Hepatic stellate cell (primary cell): Measurements from ENCODE around the gene LPAR2.
"Not testable (repeated sequence)": the region's sequence is repeated elsewhere in the genome, so short reads cannot be mapped to it uniquely, and the experiment has no call there.

ENCODE experiments used
- DNase-seq: peaks from one replicate; pipeline ENCODE4 v3.0.0; 2011; ENCODE audit warnings: low spot score

The LPAR2 gene

DNA sequence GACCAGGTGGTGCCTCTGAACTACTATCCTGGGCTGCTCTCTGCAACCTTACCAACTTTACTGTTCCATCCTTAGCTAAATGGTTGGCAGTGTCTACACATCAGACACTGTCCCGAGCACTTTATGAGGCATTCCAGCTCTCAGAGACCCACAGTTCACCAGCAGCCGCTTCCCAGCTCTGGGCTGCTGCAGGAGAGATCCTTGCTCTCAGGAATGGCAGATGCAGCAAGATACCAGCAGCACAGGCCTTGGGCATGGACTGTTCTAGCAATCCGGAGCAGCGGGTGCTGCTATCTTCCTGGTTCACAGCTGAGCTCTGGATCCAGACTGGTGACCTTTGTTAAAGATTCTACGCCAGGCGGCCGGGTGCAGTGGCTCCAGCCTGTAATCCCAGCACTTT, 3.3 kb upstream of the LPAR2 start:
- DNase-seq, result no peak

DNA sequence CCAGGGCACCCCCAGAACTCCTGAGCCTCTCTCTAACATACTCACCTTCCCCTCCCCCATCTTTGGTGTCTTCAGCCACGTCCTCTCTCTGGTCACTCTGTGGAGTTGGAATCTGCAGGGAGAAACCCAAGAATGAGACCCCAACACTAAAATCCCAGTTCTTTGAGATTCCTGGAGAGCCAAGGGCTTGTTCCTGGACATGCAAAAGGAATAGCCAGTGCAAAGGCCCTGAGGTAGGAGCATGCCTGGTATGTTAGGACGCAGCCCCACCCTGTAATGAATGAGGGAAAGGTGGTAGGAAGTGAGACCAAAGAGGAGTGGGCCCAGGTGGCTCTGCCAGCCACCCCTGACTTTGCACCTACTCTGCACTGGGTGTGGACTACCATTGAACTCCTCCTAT, 2.4 kb upstream of the LPAR2 start:
- no peak for DNase-seq

DNA sequence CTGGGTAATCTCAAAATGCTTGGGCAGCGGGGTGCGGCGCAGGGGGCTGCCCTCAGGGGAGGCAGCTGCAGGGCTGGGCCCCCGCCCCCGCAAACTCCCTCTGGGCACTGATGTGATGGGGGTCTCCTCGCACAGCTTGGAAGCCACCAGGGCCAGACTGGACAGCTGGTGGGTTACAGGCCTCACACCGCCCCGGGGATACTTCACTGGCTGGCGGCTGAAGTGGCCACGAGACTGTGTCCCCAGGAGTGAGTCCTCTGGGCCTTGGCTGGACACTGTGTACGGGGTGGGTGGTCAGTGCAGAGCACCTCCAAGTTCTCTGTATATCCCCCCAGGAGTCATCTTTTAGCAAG, 2.0 kb upstream of the LPAR2 start:
- no peak for DNase-seq

DNA sequence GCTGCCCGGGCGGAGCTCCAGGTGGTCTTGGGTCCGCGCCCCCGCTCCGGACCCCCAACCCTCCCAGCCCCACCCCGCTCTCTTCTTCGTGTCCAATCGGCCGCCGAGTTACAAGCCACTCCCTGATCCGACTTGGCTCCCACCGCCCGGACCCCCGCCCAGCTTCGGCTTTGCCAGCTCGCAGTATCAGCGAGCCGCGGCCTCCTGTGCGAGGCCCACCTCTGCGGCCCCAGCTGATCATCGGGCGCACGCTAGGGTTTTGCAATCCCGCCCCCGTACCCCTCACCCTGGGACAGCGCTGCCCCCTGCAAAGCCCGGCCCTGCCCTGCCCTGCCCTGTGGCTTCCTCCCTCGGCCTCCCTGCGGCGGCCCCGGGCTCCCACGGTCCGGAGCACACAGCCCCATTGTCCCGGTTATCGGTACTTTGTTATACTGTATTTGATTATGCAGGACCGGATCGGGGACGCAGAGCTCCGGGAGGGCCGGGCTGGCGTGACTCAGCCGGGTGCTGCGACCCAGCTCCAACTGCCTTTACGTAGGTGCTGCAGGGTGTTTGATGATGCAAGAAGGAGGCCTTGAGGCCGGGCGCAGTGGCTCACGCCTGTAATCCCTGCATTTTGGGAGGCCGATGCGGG, 598 bp upstream of the LPAR2 start:
- no peak for DNase-seq

DNA sequence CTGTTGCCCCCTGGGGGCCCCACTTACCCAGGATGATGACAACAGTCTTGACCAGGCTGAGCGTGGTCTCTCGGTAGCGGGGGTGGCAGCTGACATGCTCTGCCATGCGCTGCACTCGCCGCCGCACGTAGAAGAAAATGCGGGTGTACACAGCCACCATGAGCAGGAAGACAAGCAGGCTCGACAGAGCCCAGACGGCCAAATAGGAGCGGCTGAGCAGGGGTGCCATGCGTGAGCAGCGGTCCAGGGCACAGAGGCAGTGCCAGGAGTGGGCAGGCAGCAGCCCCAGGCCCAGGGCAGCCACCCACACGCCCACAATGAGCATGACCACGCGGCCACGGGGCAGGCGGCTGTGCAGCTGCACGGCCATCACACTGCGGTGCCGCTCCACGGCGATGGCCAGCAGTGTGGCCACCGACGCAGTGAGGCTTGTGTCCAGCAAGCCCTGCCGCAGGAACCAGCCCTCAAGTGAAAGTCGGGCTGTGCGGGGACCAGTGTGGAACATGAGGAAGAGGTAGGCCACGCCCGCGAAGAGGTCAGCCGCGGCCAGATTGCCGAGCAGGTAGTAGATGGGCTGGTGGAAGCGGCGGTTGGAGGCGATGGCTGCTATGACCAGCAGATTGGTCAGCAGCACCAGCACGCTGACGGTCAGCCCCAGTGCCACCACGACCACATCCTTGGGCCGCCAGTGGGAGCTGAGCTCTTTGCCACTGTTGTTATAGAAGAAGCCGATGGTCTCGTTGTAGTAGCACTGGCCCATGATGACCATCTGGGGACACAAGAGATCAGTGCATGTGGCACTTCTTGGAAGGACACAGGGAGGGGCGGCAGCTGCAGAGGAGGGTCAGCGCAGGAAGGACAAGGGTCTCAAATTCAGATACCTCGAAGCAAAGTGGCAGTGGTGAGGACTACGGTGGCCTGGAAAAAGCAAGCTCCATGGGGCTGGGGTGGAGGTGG, 1.2 kb downstream of the LPAR2 start:
- no peak for DNase-seq

DNA sequence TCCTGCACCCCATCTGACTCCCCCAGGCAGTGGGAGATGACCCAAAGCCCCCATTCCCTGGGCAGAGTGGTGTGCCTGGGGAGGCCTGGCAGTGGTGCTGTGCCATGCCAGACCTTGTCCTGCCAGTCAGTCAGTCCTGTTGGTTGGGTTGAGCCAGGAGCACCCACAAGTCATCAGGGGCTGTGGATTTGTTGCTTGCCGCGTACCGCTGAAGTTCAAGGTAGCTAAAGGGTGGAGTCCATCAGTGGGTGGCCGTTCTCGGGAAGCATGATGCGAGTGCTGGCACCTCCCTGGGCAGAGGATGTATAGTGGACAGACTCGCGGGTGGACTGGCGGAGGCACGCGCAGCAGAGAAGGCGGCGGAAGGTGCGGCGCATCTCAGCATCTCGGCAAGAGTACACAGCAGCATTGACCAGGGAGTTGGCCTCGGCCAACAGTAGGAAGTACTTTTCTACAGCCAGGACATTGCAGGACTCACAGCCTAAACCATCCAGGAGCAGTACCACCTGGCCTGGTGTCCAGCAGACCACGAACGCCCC, 3.9 kb downstream of the LPAR2 start:
- DNase-seq, result no peak

DNA sequence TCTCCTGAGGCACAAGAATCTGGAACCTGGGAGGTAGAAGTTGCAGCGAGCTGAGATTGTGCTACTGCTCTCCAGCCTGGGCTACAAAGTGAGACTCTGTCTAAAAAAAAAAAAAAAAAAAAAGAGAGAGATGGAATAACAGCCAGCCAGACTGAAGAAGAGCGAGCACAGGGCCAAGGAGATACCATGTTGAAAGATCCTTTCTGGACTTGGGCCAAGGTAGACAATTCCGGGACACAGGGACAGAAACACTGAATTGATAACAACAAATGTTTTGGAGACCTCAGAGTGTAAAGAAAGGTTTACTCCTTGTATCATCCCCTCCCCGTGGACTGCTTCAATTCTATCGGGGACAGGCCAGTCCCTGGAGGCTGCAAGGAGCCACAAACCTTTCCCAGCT, 4.6 kb downstream of the LPAR2 start:
- DNase-seq, result no peak

DNA sequence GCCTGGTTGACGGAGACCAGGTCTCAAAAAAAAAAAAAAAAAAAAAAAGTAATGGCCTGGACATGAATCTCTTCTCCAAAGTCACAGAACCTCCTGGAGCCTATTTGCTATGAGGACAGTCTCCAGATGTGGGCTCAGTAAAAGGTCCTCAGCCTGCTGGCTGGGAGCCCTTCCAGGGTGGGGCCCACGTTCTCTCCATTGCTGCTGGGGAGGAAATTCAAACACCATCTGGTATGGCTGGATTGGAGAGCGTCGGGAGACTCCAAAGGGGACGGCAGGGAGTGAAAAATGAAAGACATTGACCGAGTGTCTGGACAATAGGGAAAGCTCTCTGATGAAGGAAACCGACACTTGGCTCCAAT, 8.2 kb downstream of the LPAR2 start:
- DNase-seq, result no peak

DNA sequence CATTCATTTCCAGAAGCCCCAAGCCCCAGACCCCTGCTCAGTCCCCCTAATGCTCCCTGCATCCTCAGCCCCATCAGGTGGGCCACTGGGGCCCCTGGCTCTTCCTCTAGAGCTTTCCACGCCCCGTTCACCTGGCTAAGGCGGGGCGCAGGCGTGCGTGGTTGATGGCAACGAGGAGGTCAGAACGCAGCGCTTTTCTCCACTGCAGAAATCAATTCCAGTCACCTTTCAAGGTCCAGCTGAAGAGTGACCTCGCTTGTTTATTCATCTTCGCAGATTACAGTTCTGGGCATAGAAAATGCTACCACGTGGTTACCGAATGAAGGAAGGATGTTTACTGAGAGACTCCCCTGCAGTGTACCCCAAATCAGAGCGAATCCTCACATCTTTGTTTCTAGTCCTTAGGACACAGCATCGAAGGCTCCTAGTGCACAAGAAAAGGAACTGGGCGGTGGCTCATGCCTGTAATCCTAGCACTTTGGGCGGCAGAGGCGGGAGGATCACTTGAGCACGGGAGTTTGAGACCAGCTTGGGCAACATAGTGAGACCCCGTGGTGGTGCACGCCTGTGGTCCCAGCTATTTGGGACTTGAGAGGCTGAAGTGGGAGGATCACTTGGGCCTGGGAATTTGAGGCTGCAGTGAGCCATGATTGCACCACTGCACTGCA, 8.7 kb downstream of the LPAR2 start:
- DNase-seq, result no peak

DNA sequence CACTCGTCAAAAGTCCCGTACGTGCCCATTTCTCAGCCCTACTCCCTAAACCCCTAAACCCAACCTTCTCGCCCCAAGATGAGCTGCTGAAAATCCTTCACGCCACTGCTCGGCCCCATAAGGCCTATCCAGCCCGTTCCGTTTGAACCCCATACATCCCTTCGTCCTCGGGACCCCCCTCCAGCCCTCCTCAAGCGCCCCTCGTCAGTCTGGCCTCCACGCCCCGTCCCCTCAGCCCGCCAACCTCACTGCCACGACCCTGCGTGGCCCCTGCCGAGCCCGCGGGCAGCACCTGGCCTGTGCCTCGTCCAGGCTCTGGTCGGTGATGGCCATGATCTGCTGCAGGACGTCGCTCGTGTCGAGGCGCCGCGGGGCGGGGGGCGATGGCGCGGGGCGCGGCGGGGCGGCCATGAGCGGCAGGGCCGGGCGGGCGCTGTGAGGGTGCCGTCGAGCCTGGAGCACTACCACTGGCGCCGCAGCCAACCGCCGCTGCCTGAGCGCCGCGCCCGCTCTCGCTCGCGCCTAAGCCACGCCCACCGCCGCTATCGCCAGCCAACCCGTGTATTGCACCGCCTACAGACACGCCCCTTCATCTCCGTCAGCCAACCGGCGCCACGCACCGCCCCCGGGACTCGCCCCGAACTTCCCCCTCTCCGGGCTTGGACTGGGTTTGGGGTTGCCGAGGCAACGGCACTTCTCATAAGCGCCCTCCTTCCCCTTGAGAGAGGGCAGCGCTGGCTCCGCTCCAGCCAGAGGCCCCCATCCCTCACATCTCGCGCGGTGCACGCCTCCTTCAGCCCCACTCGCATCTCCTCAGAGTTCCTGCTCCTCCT, 9.6 kb downstream of the LPAR2 start, which contains the start of gene PBX4:
PBX4 (minus strand) TSS at position 469 of the 833 bp plus-strand sequence; CDS start at position 411, 58 bp downstream.
- peak; percentile 60 for DNase-seq

DNA sequence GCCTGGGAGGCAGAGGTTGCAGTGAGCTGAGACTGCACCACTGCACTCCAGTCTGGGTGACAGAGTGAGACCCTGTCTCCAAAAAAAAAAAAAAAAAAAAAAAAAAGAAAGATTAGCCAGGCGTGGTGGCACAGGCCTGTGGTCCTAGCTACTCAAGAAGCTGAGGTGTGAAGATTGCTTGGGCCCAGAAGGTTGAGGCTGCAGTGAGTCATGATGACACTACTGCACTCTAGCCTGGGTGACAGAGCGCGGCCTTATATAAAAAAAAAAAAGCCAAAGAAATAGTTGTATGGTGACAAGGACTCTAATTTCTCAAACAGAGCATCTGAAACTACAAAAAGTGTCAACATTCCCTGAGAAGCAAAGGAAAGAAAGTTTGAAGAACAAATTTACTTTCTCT, 12.9 kb downstream of the LPAR2 start:
- DNase-seq, result no peak

DNA sequence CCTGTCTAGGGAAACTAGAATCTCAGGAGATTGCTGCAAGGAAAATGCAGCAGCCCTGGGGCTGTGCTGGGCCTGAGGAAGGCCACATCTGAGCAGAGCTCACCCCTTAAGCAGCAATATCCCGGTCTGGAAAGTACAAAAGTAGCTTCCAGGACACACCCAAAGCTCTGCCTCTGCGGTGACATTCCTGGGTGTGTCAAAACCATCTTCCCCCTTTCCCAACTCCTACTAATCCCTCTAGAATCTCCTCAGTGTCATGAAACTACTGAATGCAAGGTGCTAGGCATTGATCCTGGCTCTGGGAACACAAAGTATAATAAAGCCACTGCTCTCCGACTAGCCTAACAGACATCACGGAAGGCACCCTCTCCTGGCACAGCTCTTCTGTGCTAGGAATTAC, 14.5 kb downstream of the LPAR2 start:
- no peak for DNase-seq

DNA sequence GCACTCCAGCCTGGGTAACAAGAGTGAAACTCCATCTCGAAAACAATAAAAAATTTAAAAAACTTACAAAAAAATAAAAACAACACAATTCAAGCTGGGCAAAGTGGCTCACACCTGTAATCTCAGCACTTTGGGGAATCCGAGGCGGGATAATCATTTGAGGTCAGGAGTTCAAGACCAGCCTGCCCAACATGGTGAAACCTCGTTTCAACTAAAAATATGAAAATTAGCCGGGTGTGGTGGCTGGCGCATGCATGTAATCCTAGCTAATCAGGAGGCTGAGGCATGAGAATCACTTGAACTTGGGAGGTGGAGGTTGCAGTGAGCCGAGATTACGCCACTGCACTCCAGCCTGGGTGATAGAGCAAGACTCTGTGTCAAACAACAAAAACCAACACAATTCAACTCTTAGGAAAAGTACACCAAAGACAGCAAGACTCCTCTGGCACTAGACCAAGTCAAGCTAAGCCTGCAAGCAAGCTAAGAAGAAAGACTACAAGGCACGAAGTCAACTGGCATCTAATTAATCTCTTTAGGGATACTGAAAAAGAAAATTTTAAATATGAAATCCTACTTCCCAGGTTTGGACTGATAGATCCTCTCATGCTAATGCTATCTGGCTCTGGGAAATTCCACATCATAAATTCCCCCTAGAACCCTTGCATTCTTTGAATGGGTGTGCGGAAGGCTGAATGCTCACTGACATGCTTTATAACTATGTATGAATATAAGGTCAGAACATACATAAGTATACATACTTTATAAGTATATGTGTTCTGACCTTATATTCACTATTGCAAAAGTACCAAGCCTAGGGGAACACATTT, 17.4 kb downstream of the LPAR2 start:
- DNase-seq, result no peak

DNA sequence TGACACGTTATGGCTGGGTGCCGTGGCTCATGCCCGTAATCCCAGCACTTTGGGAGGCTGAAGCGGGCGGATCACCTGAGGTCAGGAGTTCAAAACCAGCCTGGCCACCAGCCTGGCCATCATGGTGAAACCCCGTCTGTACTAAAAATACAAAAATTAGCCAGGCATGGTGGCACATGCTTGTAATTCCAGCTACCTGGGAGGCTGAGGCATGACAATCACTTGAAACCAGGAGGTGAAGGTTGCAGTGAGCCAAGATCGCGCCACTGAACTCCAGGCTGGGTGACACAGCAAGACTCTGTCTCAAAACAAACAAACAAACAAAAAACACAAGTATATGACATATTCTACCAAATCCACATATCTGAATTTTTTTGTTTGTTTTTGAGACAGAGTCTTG, 21.3 kb downstream of the LPAR2 start:
- not testable (repeated sequence) for DNase-seq

DNA sequence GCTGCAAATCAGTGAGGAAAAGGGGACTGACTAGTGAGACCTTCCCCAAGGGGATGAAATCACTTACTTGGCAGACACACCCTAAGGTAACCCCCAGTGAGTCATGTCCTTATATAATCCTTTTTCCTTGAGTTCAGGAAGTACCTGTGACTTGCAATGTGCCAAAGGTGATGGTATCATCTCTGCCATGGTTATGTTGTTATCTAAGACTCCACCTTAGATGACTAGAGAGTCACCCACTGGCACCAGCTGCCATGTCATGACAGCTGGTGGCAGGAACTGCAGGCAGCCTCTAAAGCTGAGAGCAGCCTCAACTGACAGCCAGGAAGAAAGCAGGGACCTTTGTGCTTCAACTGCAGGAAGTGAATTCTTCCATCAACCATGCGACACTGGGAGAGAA, 22.0 kb downstream of the LPAR2 start:
- no peak for DNase-seq

DNA sequence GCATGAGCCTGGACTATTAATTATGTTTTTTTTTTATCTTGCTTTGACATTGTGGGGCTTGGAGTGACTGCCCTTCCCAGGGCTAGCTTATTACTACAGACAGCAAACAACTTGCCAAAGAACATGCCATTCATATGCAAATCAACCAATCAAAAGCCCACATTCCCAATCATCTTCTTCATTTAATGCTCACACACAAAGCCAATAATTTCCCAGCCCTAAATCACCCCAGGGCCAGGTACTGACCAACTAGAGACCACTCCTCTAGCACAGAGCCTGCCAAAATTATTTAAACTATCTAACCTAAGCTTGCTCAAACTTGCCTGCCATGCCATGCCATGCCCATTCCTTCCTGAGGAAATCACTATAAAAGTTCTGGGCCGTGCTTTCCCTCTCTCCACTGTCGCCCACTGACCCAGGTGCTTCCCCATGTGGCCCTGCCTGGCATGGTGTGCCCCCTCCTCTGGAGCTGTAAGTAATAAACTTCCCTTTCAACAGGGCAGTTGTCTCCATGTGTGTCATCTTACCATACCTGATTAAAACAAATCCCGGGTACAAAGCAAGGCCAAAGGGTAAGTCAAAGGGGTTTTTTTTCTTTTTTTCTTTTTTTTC, 25.2 kb downstream of the LPAR2 start:
- no peak for DNase-seq

DNA sequence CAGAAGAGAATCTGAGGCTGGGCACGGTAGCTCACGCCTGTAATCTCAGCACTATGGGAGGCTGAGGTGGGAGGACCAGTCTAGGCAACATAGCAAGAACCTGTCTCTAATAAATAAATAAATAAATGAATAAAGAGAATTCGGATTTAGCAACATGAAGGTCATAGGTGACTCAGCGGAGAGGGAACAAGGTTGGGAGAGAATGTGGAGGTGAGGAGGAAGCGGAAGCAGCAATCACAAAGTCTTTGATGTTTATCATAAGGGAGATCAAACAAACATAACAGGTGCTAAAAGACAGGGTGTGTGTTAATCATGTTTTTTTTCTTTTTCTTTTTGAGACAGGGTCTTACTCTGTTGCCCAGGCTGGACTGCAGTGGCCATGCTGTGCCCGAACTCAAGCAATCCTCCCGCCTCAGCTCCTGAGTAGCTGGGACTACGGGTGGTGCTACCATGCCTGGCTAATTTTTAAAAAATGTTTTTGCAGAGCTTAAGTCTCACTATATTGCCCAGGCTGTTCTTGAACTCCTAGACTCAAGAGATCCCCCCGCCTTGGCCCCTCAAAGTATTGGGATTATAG, 25.8 kb downstream of the LPAR2 start:
- DNase-seq, result no peak

DNA sequence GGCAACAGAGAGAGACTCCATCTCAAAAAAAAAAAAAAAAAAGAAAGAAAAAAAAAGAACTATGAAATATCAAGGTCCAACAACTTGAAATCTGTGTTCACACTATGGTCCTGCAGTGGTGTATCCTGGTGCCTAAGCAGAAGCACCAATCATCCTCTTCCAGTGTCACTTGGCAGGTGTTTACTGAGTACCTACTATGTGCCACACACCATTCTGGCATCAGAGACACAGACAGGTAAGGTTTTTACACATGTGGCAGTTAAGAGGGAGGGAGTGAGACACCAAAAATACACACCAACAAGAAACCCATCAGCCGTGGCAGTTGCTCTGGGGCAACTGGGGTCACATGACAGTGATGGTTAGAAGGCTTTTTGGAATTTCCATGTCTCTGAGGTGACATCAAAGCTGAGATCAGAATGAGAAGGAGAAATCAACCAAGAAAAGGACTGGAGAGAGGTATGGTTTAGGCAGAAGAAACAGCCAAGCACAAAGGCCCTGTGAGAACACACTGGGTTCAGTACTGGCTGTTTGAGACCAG, 27.2 kb downstream of the LPAR2 start:
- no peak for DNase-seq

DNA sequence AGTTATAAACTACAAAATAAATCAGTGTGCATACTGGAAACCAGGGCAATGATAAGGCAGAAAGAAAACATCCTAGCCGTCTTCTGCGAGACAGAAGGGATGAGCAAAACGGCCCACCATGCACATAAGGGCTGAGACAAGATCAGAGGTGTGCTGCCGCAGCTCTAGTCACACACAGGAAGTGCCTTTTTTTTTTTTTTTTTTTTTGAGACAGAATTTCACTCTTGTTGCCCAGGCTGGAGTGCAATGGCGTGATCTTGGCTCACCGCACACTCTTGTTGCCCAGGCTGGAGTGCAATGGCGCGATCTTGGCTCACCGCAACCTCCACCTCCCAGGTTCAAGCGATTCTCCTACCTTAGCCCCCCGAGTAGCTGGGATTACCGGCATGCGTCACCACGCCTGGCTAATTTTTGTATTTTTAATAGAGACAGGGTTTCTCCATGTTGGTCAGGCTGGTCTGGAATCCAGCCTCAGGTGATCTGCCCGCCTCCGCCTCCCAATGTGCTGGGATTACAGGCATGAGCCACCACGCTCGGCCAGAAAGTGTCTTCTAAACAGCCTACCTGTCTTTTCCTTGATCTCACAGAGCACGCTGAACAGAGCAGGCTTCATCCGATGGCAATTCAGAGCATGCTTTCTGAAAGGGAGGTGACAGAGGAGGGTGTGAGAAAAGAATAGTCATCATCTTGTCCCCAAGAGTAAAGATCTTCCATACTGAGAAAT, 29.1 kb downstream of the LPAR2 start:
- not testable (repeated sequence) for DNase-seq
